NCI-H2196 (cell line): ENCODE data around the gene CIB2.

Source experiments
- DNase-seq: peaks from one replicate; lab custom pipeline; 2025; ENCODE audit not compliant: unreplicated experiment; lab: John Stamatoyannopoulos, UW

CIB2 gene

GRCh38 chr15:78087951-78088772 is 43.1 kb downstream of the CIB2 start:
- DNase-seq: no peak

- no peak for DNase-seq
Measured at GRCh38 chr15:78085928-78086327, 45.3 kb downstream of the CIB2 start.

- DNase-seq: no peak
Measured at GRCh38 chr15:78084449-78084750, 46.8 kb downstream of the CIB2 start.

GRCh38 chr15:78083687-78084448 is 47.4 kb downstream of the CIB2 start:
- DNase-seq: no peak

- DNase-seq: no peak
Measured at GRCh38 chr15:78083186-78083585, 48.1 kb downstream of the CIB2 start.

GRCh38 chr15:78082743-78083110 is 48.5 kb downstream of the CIB2 start:
- DNase-seq: no peak

- no peak for DNase-seq
Measured at GRCh38 chr15:78082106-78082742, 49.0 kb downstream of the CIB2 start.

- no peak for DNase-seq
Measured at GRCh38 chr15:78080088-78080460, 51.2 kb downstream of the CIB2 start.

- DNase-seq: no peak
Measured at GRCh38 chr15:78079298-78080087, 51.8 kb downstream of the CIB2 start.

GRCh38 chr15:78077871-78078210 is 53.4 kb downstream of the CIB2 start:
- no peak for DNase-seq

- DNase-seq: peak; percentile 33
Measured at GRCh38 chr15:78077053-78077870, 54.0 kb downstream of the CIB2 start, which contains the start of gene TBC1D2B. Gene TBC1D2B (minus strand): TSS chr15:78077711. CDS start chr15:78077652, 59 bp downstream.

- DNase-seq: no peak
Measured at GRCh38 chr15:78076231-78077052, 54.8 kb downstream of the CIB2 start.

- no peak for DNase-seq
Measured at GRCh38 chr15:78075490-78076230, 55.6 kb downstream of the CIB2 start.

- DNase-seq: no peak
Measured at GRCh38 chr15:78073046-78073787, 58.0 kb downstream of the CIB2 start.

GRCh38 chr15:78072080-78072892 is 59.0 kb downstream of the CIB2 start:
- no peak for DNase-seq

GRCh38 chr15:78071383-78071782 is 59.9 kb downstream of the CIB2 start:
- DNase-seq: no peak

GRCh38 chr15:78070049-78070700 is 61.1 kb downstream of the CIB2 start:
- no peak for DNase-seq
